A549 (cell line): ENCODE results near the gene CNTNAP2.

Experiments
- JUNB ChIP-seq: fragments of >200 bp; sonication (Bioruptor Twin); formaldehyde crosslinking; IDR thresholded peaks from 2 replicates; pipeline ENCODE4 v1.6.1; 2016
- POLR2A ChIP-seq: IDR thresholded peaks from 2 replicates; pipeline ENCODE4 v1.6.1; 2012; ENCODE audit warnings: mild to moderate bottlenecking, low read length
- RAD21 ChIP-seq, 2 experiments: fragments of >200 bp in 1 of 2; sonication (Bioruptor Twin) in 1 of 2; formaldehyde crosslinking in 1 of 2; IDR thresholded peaks in 1 of 2; conservative IDR thresholded peaks in 1 of 2; 2 replicates in 1 of 2; 3 replicates in 1 of 2; pipeline ENCODE4 v1.6.1; 2012 to 2018; ENCODE audit warnings: inconsistent platforms in 1 of 2
- ZC3H11A ChIP-seq: fragments of 450-650 bp; IDR thresholded peaks from 2 replicates; pipeline ENCODE4 v1.6.1; 2014; ENCODE audit warnings: antibody characterized with exemption, mild to moderate bottlenecking
- ZFP36 ChIP-seq: fragments of 450-650 bp; IDR thresholded peaks from 2 replicates; pipeline ENCODE4 v1.6.1; 2014; ENCODE audit warnings: borderline replicate concordance; ENCODE audit not compliant: partially characterized antibody
- TF ChIP-seq, protein P1 (sequence below): fragments of >200 bp; sonication (Bioruptor Twin); formaldehyde crosslinking; IDR thresholded peaks from 3 replicates; pipeline ENCODE4 v1.5.1; 2016
- TF ChIP-seq, protein P2 (sequence below): fragments of 200-600 bp; sonication (generic); IDR thresholded peaks from 2 replicates; pipeline ENCODE4 v1.6.1; 2016; ENCODE audit warnings: antibody characterized with exemption, mild to moderate bottlenecking, moderate library complexity

DNA sequence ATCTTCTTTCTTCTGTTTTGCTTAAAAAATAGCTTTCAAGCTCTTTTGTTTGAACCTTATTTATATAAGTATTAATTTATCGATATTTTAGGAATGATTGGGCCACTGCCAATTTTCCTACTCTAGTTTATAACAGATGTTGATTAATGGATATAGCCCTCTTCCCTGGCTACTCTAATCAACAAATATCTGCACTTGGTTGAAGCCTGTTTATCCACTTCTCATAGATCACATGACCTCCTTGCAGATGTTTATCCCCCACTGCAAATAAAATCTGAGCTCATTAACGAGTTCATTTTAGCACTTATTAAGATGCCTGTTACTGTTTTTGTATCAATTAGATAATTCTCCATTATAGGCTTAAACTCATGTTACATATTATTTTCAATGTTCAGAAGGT, 715.3 kb downstream of the CNTNAP2 start:
- TF ChIP-seq, protein P1, sequence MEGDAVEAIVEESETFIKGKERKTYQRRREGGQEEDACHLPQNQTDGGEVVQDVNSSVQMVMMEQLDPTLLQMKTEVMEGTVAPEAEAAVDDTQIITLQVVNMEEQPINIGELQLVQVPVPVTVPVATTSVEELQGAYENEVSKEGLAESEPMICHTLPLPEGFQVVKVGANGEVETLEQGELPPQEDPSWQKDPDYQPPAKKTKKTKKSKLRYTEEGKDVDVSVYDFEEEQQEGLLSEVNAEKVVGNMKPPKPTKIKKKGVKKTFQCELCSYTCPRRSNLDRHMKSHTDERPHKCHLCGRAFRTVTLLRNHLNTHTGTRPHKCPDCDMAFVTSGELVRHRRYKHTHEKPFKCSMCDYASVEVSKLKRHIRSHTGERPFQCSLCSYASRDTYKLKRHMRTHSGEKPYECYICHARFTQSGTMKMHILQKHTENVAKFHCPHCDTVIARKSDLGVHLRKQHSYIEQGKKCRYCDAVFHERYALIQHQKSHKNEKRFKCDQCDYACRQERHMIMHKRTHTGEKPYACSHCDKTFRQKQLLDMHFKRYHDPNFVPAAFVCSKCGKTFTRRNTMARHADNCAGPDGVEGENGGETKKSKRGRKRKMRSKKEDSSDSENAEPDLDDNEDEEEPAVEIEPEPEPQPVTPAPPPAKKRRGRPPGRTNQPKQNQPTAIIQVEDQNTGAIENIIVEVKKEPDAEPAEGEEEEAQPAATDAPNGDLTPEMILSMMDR: no peak
- TF ChIP-seq POLR2A: no peak
- TF ChIP-seq, protein P2, sequence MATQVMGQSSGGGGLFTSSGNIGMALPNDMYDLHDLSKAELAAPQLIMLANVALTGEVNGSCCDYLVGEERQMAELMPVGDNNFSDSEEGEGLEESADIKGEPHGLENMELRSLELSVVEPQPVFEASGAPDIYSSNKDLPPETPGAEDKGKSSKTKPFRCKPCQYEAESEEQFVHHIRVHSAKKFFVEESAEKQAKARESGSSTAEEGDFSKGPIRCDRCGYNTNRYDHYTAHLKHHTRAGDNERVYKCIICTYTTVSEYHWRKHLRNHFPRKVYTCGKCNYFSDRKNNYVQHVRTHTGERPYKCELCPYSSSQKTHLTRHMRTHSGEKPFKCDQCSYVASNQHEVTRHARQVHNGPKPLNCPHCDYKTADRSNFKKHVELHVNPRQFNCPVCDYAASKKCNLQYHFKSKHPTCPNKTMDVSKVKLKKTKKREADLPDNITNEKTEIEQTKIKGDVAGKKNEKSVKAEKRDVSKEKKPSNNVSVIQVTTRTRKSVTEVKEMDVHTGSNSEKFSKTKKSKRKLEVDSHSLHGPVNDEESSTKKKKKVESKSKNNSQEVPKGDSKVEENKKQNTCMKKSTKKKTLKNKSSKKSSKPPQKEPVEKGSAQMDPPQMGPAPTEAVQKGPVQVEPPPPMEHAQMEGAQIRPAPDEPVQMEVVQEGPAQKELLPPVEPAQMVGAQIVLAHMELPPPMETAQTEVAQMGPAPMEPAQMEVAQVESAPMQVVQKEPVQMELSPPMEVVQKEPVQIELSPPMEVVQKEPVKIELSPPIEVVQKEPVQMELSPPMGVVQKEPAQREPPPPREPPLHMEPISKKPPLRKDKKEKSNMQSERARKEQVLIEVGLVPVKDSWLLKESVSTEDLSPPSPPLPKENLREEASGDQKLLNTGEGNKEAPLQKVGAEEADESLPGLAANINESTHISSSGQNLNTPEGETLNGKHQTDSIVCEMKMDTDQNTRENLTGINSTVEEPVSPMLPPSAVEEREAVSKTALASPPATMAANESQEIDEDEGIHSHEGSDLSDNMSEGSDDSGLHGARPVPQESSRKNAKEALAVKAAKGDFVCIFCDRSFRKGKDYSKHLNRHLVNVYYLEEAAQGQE: no peak
- TF ChIP-seq RAD21 (conservative IDR thresholded peaks at IDR 0.05 in 1 of 2, IDR thresholded peaks at IDR 0.05 in 1 of 2): no peak
- TF ChIP-seq ZFP36: no peak
- no peak for TF ChIP-seq ZC3H11A
- TF ChIP-seq JUNB: no peak
